ENCODE measurements around the gene MMAA.
"Not testable (repeated sequence)": the region's sequence is repeated elsewhere in the genome, so short reads cannot be mapped to it uniquely, and the experiment has no call there.

DNA sequence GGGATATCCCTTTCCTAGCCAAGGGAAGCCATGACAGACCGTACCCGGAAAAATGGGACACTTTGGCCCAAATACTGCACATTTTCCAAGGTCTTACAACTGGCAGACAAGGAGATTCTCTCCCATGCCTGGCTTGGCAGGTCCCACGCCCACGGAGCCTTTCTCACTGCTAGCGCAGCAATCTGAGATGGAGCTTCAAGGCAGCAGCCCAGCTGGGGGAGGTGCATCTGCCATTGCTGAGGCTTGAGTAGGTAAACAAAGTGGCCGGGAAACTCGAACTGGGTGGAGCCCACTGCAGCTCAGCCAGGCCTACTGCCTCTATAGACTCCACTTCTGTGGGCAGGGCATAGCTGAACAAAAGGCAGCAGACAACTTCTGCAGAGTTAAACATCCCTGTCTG, 44.6 kb upstream of the MMAA start:
- not testable (repeated sequence) for TF ChIP-seq EZH2phosphoT487 (IDR thresholded peaks at IDR 0.05; ENCODE audit: borderline replicate concordance)
- TF ChIP-seq, protein P1, sequence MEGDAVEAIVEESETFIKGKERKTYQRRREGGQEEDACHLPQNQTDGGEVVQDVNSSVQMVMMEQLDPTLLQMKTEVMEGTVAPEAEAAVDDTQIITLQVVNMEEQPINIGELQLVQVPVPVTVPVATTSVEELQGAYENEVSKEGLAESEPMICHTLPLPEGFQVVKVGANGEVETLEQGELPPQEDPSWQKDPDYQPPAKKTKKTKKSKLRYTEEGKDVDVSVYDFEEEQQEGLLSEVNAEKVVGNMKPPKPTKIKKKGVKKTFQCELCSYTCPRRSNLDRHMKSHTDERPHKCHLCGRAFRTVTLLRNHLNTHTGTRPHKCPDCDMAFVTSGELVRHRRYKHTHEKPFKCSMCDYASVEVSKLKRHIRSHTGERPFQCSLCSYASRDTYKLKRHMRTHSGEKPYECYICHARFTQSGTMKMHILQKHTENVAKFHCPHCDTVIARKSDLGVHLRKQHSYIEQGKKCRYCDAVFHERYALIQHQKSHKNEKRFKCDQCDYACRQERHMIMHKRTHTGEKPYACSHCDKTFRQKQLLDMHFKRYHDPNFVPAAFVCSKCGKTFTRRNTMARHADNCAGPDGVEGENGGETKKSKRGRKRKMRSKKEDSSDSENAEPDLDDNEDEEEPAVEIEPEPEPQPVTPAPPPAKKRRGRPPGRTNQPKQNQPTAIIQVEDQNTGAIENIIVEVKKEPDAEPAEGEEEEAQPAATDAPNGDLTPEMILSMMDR (conservative IDR thresholded peaks at IDR 0.05; ENCODE audit: low read length) = not testable (repeated sequence)

Data from Loucy (cell line).